ENCODE data around the gene PANX2.

PANX2 gene

DNA sequence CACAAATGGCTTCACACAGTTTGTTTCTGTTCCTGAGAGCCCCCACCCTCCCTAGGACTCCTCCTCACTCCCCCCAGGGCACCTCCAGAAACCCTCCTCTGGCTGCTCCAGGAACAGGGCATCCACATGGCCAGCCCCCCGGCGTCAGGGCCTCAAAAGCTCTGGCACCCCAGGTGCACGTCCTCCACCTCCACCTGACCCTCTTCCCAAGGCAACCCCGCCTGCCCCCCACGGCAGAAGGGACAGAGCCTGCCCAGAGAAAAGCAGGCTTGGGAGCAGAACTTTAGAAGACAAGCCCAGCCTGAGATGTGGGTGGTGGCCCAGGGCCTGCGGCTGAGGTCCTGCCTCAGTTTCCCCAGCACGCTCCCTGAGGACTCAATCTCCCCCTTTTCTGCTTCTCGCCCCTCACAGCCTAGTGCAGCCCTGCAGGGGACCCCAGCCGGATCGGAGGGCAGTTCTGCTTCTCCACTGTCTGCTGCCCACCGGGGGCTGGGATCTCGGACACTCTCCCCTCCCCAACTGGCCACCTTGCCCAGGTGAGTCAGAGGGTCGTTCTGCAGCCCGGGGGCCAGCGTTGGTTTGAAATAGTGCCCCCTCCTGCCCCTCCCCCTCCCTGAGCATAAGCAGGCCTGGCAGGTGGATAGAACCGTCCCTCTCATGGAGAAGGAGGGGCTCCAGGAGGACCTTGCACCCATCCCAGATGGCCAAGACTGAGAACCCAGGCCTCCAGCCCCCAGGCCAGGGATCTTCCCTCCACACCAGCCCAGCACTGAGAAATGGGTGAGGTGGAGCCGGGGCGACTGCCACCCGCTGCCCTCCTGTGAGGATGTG, 12.8 kb downstream of the PANX2 start:
- no peak for DNase-seq (ENCODE audit: low read depth in 2 of 2)

DNA sequence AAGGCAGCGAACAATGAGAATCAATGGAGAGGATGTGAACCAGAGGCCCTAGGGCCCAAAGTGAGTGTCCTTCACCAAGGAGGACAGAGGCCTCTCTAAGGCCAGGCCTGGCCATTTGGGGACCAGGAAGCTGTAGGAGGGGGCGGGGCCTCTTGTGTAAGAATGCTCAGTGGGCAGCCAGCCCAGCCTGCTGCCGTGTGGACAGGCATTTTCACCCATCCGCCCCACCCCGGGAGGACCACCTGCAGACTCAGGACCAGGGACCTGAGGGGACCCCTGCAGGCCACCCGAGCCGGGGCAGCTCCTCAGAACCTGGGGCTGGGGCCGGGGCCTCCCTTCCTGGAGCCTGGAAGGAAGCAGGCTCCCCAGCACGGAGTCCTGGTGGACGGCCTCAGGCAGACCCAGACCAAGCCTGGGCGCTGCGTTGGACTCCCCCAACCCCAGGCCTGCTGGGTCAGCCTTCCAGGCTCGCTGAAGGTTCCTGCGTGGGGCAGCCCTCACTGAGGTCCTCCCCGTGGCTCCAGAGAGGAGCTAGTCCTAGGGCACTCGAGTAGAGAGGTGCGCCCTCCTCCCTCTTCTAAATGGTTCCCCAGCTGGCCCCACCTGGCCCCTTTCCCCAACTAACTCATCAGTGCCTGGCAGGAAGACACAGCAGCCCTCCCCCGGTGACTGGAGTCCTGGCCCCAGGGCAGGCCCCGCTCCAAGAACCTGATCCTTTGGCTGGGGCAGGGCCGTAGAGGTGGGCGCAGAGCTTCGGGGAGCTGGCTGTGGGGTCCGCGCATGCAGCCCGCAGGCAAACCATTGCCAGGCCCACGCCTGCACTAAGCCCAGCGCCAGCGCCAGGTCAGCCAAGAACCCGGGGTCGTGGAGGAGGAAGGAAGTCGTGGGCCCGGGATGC, 13.7 kb downstream of the PANX2 start:
- no peak for DNase-seq (ENCODE audit: low read depth in 2 of 2)

DNA sequence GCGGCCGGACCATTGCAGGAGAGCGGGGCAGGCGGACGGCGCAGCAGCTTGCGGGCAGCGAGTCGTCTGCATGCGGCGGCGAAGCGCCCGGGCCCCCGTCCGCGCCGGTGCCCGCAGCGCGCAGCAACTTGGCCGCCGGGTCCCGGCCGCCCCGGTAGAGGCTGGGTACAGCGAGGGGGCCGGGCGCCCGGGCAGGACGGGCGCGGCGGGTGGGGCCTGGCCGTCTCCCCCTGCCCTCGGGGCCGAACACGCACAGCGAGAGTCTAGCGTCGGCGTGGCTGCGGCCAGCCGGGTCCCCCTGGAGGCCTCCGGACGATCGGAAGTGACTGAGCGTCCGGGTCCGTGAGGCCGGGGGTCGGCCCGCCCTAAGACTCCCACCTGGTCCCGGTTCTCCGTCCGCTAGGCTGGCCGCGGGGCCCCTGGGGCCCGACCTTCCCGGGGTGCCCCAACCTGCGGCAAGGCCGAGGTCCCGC, 14.4 kb downstream of the PANX2 start:
- no peak for DNase-seq (ENCODE audit: low read depth in 2 of 2)

DNA sequence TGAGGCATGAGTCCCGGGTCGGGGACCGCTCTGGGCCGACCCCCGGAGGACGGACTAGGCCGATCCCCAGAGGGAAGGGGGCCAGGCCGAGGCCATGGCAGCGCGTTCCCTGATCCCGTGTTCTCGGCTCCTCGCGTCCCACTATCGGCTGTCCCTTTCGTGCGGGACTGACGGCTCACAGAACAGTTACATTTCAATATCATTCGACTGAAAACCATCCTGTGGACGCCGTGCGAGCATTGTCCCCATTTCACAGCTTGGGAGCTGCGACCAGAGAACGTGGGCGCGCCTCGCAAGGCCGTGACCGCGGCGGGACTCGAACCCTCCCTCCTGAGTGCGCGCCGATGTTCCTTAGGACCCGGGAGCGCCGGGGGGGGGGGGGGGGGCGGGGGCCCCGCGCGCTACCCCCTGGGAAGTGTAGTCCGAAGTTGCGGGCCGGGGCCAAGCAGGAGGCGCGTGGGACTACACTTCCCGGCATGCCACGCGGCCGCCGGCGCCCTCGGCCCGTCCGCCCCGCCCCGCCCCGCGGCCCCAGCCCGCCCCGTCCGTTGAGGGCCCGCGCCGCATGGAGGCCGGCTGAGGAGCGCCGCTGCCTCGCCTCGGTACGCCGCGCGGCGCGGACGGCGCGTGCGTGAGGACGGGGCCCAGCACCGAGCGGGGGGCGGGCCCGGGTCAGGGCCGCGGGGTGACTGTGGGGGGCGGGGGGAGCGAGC, 15.0 kb downstream of the PANX2 start, which contains the start of gene TRABD:
TSS of gene TRABD (plus strand) at position 539 of the 713 bp plus-strand sequence. CDS start 7,148 bp downstream, outside the sequence.
- DNase-seq (ENCODE audit: low read depth in 2 of 2) = peak; percentile 84 to 88

DNA sequence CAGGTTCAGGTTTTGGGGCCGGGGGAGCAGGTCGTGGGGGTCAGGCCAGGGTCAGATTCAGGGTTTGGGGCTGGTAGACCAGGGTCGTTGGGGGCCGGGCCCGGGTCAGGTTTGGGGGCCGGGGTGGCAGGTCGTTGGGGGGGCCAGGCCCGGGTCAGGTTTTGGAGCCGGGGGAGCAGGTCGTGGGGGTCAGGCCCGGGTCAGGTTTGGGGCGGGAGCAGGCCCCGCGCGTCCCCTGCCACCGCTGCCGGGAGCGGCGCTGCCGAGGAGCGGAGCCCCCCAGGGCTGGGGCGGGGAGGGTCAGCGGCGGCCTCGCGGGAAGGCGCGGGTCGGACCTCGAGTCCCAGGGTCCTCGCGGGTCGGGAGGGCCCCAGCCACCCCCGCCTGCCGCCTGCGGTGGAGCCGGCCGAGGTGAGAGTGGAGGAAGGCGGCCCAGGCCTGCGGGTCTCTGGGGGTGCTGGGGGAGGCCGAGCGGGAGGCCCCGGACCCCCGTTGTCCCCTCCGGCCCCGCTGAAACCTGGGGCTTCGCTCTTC, 15.7 kb downstream of the PANX2 start:
- no peak for DNase-seq (ENCODE audit: low read depth in 2 of 2)

DNA sequence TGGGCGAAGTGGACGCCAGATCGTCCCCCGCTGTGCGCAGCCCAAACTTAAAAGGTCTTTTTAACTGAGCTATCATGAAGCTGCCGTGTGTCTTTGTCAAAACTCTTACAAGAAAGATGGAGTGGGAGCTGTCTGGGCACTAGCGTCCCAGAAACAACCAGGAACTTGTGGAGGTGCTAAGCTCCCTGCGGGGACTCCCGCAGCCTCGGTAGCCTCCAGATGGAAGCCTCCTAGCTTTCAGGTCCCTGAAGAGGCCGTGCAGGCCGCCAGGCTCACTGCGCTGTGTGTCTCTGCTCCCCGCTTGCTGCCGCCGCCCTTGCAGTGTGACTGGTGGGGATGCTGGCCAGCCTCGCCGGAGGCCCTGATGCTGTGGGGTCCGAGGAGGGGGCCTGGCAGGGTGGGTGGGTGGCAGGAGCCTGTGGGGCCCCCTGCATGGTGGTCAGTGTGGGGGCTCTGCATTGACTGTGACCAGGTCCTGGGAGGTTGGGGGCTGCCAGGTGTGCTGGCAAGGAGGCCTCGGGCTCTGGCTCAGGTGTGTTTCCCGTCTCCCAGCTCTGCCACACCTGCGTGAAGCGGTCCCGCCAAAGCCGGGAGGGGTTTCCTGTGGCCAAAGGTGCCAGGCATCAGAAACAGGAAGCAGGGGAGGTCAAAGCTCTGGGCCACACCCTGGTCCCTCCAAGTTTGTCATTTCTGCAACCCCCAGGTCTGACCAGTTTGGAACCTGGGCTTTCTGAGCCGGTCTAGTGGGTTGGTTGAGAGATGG, 16.4 kb downstream of the PANX2 start:
- no peak for DNase-seq (ENCODE audit: low read depth in 2 of 2)

DNA sequence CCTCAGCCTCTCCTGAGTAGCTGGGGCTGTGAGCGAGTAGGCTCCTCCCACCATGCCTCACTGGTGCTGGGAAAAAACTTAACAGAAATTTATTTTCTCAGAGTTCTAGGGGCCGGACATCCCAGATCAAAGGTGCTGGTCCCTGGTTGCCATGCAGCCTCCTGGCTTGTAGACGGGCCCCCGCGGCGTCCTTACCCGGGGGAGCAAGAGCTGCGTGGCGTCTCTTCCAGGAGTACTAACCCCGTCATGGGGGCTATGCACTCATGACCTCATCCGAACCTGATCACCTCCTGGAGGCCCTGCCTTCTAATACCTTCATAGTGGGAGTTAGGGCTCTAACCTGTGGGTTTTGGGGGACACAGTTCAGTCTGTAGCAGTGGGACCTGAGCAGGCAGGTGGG, 17.8 kb downstream of the PANX2 start:
- no peak for DNase-seq (ENCODE audit: low read depth in 2 of 2)

DNA sequence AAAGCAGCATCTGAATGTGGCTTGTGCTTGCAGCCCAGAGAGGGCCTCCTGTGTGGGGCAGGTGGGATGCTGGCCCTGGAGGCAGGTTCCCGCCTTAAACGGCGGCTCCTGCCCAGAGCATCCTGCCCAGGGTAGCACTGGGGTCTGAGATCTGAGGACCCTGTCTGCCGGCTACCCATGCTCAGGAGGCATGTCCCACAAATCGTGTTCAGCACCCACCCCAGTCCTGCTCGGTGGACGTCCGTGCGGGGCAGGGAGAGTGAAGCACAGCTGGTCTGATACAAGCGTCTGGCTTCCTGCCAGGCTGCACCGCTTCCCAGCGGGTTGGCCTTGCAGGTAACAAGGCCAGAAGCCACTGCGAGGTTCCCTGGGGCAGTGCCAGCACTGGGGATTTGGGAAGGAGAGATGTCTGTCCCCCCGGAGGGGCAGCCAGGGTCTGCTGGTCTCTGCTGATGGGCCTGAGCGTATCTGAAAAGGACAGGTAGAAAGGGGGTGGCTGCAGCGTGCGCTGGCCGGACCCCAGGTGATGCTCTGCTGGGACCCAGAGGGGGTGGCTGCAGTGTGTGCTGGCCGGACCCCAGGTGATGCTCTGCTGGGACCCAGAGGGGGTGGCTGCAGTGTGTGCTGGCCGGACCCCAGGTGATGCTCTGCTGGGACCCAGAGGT, 18.8 kb downstream of the PANX2 start:
- DNase-seq (ENCODE audit: low read depth in 2 of 2) = no peak

DNA sequence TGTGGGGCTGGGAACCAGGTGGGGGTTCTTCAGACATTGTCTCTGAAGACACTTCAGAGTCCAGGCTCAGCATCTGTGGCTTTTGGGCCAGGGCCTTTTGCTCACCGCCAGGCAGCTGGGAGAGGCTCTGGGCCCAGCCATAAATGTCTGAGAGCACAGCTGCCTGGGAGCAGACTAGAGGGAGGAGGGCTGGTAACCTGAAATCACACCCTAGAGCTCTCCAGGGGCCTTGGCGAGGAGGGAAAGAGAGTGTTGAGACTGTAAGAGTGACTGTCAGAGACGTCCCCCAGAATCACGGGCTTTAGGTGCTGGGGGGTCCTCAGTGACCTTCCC, 19.3 kb downstream of the PANX2 start:
- DNase-seq (ENCODE audit: low read depth in 2 of 2) = no peak

DNA sequence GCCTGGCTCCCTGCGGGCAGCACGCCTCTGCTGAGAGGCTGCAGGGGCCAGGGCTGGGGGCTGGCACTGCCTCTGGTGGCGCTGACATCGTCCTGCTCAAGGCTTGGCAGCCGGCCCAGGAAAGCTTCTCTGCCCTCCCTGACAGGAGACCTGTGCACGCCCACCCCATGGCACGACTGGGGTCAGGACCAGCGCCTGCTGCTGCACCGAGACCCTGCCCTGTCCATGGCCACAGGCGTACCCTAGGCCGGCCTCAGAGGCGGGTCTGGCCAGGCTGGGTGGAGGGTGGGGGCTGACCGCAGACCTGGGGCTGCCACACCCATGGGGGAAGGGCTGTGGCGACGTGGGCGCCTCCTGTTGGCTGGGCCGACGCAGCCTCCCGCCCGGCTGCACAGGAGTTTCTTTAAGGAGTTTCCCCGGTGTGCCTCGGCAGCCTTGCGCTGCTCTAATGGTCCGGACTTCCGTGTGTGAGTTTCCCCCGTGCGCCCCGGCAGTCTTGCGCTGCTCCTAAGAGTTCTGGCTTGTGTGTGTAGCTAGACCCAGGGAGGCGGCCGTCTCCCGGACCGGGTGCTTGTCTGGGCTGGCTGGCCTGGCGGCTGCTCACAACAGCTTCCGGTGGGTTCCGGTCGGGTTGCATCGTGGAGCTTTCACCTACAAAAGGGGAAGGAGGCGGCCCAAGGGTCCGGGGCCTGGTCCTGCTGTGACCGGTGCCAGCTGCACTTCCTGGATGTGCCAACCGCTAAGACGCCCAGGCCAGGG, 19.8 kb downstream of the PANX2 start:
- DNase-seq (ENCODE audit: low read depth in 2 of 2) = peak; percentile 60 to 64

DNA sequence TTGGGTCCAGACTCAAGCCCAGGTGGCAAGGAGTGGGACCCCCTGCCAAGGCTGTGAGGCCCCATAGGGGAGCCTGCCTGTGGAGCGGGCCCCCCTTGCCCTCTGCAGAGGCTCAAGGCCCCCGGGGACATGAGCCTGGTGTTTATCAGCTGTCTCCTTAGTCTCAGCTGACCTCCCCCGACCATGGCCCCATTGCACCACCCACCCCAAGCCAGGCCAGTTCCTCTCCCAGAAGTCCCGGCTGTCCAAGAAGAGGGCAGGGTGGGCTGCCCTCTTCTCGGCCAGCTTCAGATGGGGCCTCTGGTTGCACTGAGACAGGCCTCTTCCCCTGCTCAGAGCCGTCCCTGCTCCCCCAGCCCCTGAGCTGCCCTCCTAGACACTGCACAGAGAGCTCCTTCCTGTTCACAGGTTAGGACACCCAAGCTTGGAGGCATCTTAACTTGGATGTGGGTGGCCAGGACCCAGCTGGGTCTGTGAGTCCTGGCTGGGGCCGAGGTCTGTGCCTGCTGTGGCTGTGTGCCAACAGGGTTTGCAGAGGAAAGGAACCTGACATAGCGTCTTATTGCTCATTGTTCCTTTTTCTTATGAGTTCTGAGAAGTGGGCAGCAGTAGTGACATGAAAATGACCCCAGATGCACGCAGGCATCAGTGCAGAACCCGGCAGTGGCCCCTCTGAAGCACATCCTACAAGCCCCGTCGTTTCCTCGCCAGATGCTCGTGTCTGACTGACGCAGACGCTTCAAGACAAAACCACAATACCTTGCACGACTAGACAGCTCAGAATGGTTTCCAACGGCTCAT, 20.6 kb downstream of the PANX2 start:
- peak; percentile 48 to 55 for DNase-seq (ENCODE audit: low read depth in 2 of 2)

DNA sequence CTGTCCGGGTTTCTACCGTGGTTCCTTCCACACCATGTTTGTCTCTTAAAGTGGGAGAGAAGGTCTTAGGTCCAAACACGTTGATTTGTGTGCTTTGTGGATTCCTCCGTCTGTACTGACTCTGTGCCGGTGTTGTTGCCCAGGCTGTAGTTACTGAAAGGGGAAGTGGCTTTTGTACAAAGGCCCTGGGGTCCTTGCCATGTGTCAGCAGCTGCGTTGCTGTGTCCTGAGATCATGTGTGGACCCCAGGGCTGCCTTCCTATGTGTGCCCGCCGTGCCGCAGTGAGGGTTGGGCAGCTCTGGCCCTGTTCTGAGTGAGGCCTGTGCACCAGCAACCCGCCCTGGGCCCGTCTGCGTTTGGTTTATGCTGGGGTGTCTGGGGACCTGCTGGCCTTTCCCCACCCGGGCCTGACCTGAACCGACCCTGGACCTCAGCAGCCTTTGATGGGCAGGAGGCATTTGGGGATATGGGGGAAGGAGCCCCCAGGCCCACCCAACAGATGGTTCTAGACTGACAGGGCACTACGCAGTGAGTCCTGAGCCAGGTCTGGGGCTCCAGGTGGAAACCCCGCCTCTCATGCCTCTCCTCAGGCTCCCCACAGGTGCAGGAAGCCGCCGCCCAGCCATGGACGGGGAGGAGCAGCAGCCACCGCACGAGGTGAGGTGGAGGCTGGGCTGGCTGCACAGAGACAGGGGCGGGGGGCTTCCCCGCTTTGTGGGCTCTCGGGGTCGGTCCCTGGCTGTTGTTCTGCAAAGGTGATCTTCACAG, 22.1 kb downstream of the PANX2 start:
- DNase-seq (ENCODE audit: low read depth in 2 of 2) = no peak

DNA sequence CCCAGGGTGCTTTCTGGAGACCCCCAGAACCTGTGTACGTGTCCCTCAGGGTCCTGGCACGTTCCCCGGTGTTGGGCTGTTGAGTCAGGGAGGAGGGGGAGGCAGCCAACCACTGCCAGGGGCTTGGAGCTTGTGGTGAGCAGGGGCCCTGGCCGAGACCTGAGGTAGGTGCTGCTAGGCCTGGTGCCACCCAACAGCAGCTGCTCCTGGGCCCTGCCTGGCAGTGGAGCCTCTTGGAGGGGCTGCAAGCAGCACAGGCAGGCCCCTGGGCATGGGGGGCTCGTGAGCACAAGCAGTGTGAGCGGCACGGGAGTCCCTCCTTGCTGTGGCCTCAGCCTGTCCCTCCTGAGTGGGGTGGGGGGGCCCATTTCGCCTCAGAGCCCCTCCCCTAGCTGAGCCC, 23.1 kb downstream of the PANX2 start:
- no peak for DNase-seq (ENCODE audit: low read depth in 2 of 2)

DNA sequence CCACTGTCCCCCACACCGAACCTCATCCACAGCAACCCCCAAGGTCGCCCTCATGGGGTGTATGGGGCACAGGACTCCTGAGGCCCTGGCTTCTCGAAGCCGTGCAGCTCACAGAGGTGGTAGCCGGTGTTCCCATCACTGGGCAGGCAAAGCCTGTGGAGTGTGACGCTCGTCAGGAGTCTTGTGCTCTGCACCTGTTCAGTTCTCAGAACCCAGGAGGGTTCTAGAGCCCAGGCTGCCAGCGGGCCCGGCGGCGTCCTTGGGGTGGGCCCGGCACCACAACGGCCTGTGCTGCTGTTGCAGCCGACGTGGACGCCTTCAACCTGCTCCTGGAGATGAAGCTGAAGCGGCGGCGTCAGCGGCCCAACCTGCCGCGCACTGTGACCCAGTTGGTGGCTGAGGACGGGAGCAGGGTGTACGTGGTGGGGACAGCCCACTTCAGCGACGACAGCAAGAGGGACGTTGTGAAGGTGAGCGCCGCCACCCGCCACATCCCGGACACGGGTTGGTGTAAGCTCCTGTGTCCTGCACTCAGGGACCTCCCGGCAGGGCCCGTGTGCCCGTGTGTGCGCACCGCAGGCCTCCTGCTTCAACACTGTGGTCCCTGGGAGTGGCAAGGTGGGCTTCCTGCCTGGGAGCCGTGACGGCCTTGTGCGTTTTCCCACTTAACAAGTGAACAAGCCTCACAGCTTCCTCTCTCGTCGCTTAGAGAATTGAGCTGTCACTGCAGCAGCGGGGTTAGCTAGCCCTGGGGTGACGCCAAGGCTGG, 23.7 kb downstream of the PANX2 start:
- DNase-seq (ENCODE audit: low read depth in 2 of 2) = no peak

DNA sequence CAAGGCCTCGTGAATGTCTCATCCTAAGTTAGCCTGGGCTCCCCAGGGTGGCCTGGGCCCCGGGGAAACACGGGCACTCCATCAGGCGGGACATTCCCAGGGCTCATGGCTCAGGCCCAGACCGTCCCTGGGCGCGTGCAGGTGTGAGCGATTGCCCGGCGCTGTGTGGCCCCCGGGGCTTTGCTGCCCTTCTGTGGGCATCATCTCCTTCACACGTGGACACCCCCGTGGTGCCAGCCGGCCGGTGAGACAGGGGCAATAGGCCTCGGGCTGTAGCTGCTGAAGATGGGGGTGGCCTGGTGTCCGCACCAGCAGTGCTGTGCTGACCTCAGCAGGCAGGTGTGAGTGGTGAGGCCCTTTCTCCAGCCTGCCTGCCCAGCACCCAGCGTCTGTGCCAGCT, 25.7 kb downstream of the PANX2 start:
- no peak for DNase-seq (ENCODE audit: low read depth in 2 of 2)

DNA sequence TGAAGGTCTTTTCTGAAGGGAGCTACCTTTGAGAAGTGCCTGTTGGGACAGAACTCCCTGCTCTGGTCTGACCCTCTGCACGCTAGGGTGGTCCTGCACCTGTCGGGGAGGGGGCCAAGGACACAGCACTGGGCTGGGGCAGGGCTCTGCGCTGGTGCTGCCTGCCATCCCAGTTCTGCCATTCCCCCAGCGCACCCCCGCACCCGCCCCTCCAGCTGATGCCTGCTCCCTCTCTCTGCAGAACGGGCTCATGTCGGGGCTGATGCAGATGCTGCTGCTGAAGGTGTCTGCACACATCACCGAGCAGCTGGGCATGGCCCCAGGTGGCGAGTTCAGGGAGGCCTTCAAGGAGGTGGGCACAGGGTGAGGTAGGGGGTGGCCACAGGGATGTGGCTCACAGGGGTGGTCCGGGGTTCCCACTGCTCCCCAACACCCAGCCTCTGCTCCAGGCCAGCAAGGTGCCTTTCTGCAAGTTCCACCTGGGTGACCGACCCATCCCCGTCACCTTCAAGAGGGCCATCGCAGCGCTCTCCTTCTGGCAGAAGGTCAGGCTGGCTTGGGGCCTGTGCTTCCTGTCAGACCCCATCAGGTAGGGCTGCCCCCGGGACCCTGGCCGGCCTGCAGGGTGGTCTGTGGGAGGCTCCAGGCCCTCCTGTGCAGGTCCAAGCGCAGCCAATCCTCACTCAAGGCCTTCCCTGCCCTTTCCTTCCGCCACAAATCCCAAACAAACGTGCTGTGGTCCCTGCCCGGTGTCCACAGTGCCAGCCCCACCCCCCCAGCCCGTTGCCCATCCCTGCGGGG, 26.7 kb downstream of the PANX2 start:
- DNase-seq (ENCODE audit: low read depth in 2 of 2) = no peak
